D721Med (cell line): ENCODE measurements around the gene SOCS6.

ENCODE experiments used
- DNase-seq: peaks from one replicate; pipeline ENCODE4 v3.0.0; 2011; ENCODE audit warnings: low spot score; ENCODE audit not compliant: insufficient read length
- FAIRE-seq: peaks from 2 replicates; lab custom pipeline; 2011; peaks lifted over from hg19 to GRCh38; lab: Jason Lieb, UNC
- CTCF ChIP-seq: IDR thresholded peaks from 2 replicates; pipeline ENCODE4 v1.5.1; 2012; ENCODE audit warnings: mild to moderate bottlenecking, control low read depth; ENCODE audit not compliant: insufficient read depth; ENCODE audit errors: missing control alignments

SOCS6 gene

GRCh38 chr18:70295192-70296188 lies 6.6 kb downstream of the SOCS6 start:
- FAIRE-seq (peak; percentile 100), DNase-seq (no peak)
- TF ChIP-seq CTCF = no peak

- FAIRE-seq (no peak), DNase-seq (no peak)
- TF ChIP-seq CTCF = no peak
Measured at GRCh38 chr18:70296289-70296688, 7.4 kb downstream of the SOCS6 start.

- TF ChIP-seq CTCF = no peak
- DNase-seq (no peak), FAIRE-seq (no peak)
Measured at GRCh38 chr18:70296781-70297180, 7.9 kb downstream of the SOCS6 start.

GRCh38 chr18:70299393-70299792 lies 10.5 kb downstream of the SOCS6 start:
- no peak for TF ChIP-seq CTCF
- FAIRE-seq (no peak), DNase-seq (no peak)

- TF ChIP-seq CTCF = no peak
- no peak for FAIRE-seq
- DNase-seq = no peak
Measured at GRCh38 chr18:70301667-70302066, 12.8 kb downstream of the SOCS6 start.

GRCh38 chr18:70308555-70309294 lies 19.9 kb downstream of the SOCS6 start:
- no peak for TF ChIP-seq CTCF
- FAIRE-seq (peak; percentile 100), DNase-seq (no peak)
